Ectodermal cell (in vitro differentiated cells): ENCODE results near the gene OSR1.
A peak's percentile ranks its signal among the peaks of the same experiment; 100 is the strongest.

Source experiments
- H3K27ac ChIP-seq: 2 replicates; pipeline ENCODE4 v1.7.0; 2013; ENCODE audit warnings: mild to moderate bottlenecking, low read depth, low read length; ENCODE audit not compliant: insufficient read depth, poor library complexity, severe bottlenecking
- H3K27me3 ChIP-seq: 2 replicates; pipeline ENCODE4 v1.7.0; 2013; ENCODE audit warnings: mild to moderate bottlenecking, low read length; ENCODE audit not compliant: insufficient read depth, control insufficient read depth, poor library complexity, severe bottlenecking
- H3K36me3 ChIP-seq: one replicate; pipeline ENCODE4 v1.7.0; 2013; ENCODE audit warnings: low read length; ENCODE audit not compliant: control insufficient read depth, insufficient read depth
- H3K4me1 ChIP-seq: one replicate; pipeline ENCODE4 v1.7.0; 2013; ENCODE audit warnings: low read length; ENCODE audit not compliant: control insufficient read depth, insufficient read depth
- H3K4me3 ChIP-seq: 2 replicates; pipeline ENCODE4 v1.7.0; 2013; ENCODE audit warnings: low read depth, low read length, control low read depth; ENCODE audit not compliant: insufficient read depth
- H3K9me3 ChIP-seq: 2 replicates; pipeline ENCODE4 v1.7.0; 2013; ENCODE audit warnings: mild to moderate bottlenecking, low read length, moderate library complexity; ENCODE audit not compliant: control insufficient read depth
- WGBS, 2 experiments: methylation state at CpG; one replicate each; pipeline ENCODE4 v1.1.7; 2013; ENCODE audit warnings: missing lambda C conversion rate in 2 of 2; 5-methylcytosine and 5-hydroxymethylcytosine counted together

Gene OSR1

DNA sequence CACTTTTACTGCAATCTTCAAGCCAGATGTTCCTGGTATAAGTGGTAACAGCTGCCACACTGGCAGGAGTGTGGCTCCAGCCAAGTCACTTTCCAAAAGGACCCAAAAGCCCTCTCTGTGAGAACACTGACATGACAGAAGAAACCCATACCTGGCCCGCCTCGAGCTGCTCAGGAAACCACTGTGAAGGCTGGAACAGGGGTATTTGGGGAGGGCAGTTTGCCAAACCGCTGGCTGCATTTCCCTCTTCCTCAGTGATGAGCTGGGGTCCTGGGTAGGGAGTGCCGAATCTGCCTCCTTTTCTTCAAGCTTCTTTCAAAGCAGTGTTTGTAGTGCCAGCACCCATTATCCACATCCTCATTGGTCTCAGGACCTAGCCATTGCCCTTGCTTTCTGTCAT, 10.3 kb upstream of the OSR1 start:
- no peaks in the 10 kb centered on the region for H3K4me1 ChIP-seq
- H3K9me3 ChIP-seq = no peaks in the 10 kb centered on the region
- WGBS, 2 experiments = 86 to 93% methylated on average over 4 of the region's 4 CpGs
- peaks cover 55% of the 10 kb centered on the region for H3K27me3 ChIP-seq
- no peak overlapping the region for H3K27ac ChIP-seq
- no peaks in the 10 kb centered on the region for H3K36me3 ChIP-seq
- H3K4me3 ChIP-seq = no peak overlapping the region

DNA sequence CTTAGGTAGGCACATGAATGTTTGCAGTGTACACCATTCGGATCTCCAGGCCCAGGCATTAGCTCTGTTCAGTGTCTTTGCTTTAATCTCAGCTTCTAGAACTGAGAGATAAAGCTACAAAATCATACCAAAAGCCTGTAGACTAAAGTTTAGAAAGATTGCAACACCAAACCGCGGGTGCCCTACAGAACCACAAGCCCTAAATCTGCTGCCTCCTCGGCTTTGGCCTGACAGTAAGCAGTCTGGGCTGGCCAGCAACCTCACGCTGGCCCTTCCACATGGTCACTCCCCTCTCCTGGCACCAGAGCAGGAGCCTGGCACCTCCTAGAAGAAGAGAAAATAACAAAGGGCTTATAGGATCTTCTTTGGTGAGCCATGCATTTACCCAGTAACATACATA, 8.9 kb upstream of the OSR1 start:
- no peak overlapping the region for H3K4me3 ChIP-seq
- no peak overlapping the region for H3K27ac ChIP-seq
- no peaks in the 10 kb centered on the region for H3K9me3 ChIP-seq
- peaks cover 70% of the 10 kb centered on the region for H3K27me3 ChIP-seq
- WGBS, 2 experiments = 85 to 86% methylated on average over 5 of the region's 5 CpGs
- H3K36me3 ChIP-seq = no peaks in the 10 kb centered on the region
- H3K4me1 ChIP-seq = peaks cover 4% of the 10 kb centered on the region

DNA sequence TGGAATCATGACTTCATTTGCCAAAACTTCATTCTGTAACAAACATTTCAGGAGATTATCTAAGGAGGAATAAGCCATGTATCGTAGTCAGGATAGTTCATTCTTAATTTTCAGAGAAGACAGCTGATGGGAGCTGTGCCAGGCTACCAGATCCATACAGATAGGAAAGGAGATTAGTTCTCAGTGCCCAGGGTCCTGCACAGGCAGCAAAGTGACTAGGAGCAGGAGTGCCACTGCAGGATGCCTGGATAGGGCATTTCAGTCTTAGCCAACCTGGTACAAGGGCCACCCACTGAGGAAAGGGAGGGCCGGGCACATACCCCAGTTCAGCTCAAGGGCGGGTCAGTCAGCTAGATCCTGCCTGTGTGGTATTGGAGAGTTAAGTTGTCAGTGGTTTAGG, 6.7 kb upstream of the OSR1 start:
- H3K36me3 ChIP-seq = no peaks in the 10 kb centered on the region
- no peak overlapping the region for H3K27ac ChIP-seq
- H3K27me3 ChIP-seq = peaks cover 90% of the 10 kb centered on the region
- WGBS, 2 experiments = 69 to 81% methylated on average over 3 of the region's 3 CpGs
- no peak overlapping the region for H3K4me3 ChIP-seq
- peaks cover 9% of the 10 kb centered on the region for H3K4me1 ChIP-seq
- no peaks in the 10 kb centered on the region for H3K9me3 ChIP-seq

DNA sequence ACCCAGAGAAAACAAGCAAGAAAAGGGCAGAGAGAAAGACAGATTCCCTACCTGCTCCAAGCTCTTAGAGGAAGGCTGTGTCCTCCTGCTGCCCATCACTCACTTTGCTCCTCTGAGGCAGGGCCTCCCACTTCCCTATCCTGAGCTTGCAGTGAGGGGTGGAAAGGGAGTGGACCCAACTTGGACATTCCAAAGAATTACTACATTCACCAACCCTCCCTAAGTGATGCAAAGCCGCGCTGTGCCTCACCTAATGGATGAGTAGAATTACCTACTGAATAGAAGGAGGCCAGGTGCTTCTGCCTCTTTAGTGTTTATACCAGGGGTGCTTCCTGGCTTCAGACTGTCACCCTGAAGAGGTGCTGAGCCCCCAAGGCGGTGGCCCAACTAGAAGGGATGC, 5.6 kb upstream of the OSR1 start:
- no peaks in the 10 kb centered on the region for H3K36me3 ChIP-seq

DNA sequence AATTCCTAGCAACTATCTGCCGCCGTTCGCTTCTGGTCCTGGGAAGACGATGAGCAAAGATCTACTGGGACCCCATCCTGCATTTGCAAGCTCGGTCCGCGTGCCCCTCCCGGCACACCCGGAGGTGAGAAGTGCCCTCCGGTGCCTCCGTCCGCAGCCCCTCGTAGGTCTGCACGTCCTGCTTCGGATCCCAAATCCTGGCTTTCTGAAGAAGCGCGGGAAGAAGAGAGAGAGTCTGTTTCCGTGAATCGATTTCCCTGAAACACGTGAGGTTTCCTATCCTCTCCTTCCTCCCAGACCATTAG, 5.0 kb upstream of the OSR1 start:
- 5 to 6% methylated on average over 20 of the region's 20 CpGs for WGBS, 2 experiments
- H3K27me3 ChIP-seq = peaks cover 99% of the 10 kb centered on the region
- no peak overlapping the region for H3K27ac ChIP-seq
- no peaks in the 10 kb centered on the region for H3K36me3 ChIP-seq
- peaks cover 15% of the 10 kb centered on the region for H3K4me1 ChIP-seq
- H3K4me3 ChIP-seq = no peak overlapping the region
- no peaks in the 10 kb centered on the region for H3K9me3 ChIP-seq

More for the DNA sequence above, 5.6 kb upstream of the OSR1 start:
- Histone ChIP-seq H3K4me1 (peaks cover 12% of the 10 kb centered on the region), H3K27me3 (peaks cover 99% of the 10 kb centered on the region), H3K9me3 (no peaks in the 10 kb centered on the region), H3K4me3 (no peak overlapping the region), H3K27ac (no peak overlapping the region)
- WGBS, 2 experiments = 57 to 71% methylated on average over 3 of the region's 3 CpGs

DNA sequence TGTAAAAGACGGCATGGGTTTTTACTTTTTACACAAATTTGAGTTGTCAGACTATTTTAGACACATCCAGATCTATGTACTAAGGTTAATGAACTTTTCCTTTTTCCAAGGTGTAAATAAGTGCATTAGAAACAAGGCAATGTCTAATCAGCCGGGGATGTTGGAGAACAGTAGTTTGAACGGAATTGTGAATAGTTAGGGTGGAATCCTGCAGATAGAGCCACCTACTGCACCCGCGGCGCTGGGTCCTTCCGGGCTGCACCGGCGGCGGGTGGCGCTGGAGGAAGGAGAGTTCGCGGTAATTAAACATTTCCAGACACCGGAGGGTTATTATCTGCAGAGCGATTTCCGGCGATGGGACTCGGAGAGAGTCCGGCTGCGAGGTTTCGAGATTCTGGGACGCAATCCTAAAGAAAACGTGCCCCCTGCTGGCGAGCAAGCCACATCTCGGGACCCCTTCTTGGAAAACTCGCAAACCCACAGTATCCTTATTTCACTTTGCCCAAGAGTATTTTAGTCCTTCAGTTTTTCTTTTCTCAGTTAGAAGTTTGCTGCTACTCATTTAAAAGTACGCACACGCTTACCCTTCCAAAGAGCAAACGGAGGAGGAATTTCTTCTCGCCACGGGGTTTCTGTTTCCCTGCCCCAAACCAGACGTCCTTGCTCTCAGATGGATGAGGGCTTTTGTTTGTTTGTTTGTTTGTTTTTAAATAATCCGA, 4.5 kb upstream of the OSR1 start:
- Histone ChIP-seq H3K27me3 (peaks cover 99% of the 10 kb centered on the region), H3K4me3 (no peak overlapping the region), H3K36me3 (no peaks in the 10 kb centered on the region), H3K4me1 (peaks cover 15% of the 10 kb centered on the region), H3K9me3 (no peaks in the 10 kb centered on the region), H3K27ac (no peak overlapping the region)
- WGBS, 2 experiments = 3 to 4% methylated on average over 32 to 33 of the region's 33 CpGs

DNA sequence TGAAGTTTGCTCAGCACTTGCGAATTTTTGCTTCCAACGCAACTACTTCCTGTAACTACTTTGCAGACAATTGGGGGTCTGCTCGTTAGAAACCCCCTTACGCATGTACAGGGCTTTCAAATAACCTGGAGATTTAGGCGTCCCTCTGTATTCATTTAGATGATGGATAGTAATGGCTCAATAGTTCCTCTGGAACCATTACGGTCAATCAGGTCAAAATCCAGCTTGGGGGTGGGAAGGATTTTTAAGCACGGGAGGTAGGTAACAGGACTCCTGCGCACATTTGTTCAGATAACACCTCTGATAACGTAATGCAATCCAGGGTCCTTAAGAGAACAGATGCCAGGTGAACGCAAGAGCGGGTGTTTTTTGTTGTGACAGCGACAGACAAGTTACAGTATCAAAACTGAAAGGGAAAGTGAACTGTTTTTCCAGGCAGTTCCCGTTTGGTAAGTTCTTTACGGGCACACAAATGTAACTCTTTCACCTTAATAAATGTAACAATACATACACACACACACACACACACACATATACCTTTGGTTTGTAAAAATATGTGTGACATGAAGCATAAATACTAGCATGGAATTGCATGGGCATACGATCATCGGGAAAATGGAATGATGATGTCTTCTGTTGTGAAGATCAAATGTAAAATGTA, 3.8 kb upstream of the OSR1 start:
- Histone ChIP-seq H3K36me3 (no peaks in the 10 kb centered on the region), H3K4me3 (no peak overlapping the region), H3K27me3 (peaks cover 99% of the 10 kb centered on the region), H3K4me1 (peaks cover 20% of the 10 kb centered on the region), H3K9me3 (no peaks in the 10 kb centered on the region), H3K27ac (no peak overlapping the region)
- WGBS, 2 experiments = 19 to 22% methylated on average over 14 to 16 of the region's 16 CpGs

DNA sequence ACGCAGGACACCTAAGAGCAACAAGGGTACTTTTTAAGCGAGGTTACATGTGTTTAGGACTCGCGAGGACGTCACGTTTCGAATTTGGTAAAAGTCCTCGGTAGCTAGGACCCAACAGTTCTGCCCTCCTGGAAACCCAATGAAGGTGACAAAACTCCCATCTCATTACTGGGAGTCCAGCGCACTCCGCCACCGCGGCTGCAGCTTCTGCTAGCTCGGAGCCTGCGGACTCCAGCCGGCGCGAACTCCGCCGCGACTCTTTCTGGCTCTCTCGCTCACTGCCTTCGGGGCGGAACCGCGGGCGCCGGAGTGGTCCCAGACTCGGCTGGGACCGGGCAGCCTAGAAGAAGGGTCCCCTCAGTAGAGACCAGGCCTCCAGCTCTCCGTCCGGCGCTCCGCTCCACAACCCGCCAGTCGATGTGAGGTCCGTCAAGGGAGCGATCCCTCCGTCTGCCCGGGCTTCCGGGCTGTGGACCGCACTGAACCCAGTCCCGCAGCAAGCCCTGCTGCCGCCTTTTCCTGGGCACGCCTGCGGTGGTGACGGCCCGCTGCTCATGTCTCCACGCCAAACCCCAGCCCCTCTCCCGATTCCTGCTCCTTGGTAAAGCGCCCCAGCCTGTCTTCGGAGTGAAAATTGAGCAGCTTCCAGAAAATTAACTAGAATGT, 3.0 kb upstream of the OSR1 start:
- H3K36me3 ChIP-seq = no peaks in the 10 kb centered on the region
- no peak overlapping the region for H3K27ac ChIP-seq
- 1 to 2% methylated on average over 50 to 51 of the region's 51 CpGs for WGBS, 2 experiments
- no peaks in the 10 kb centered on the region for H3K9me3 ChIP-seq
- peaks cover 99% of the 10 kb centered on the region for H3K27me3 ChIP-seq
- peaks cover 28% of the 10 kb centered on the region for H3K4me1 ChIP-seq
- peak overlapping the region; percentile 22 for H3K4me3 ChIP-seq

DNA sequence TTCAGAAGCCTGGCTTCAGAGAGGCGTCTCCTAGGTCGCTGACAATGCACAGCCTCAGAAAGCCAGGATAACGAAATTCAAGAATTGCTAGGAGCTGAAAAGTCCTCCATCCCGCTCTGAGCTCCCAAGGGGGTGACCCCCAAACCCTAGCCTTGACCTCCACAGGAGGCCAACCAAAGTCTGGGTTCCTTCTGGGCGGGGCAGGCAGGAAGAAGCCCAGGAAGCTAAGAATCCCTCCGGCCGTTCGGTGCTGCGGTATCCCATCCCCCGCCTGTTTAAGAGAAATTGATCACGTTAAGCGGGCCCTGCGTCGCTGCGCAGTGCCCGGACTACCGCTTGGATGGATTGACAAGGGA, 2.5 kb upstream of the OSR1 start:
- Histone ChIP-seq H3K27ac (no peak overlapping the region), H3K36me3 (no peaks in the 10 kb centered on the region), H3K4me1 (peaks cover 33% of the 10 kb centered on the region), H3K27me3 (peaks cover 99% of the 10 kb centered on the region), H3K9me3 (no peaks in the 10 kb centered on the region), H3K4me3 (no peak overlapping the region)
- WGBS, 2 experiments = 6 to 7% methylated on average over 17 of the region's 17 CpGs

DNA sequence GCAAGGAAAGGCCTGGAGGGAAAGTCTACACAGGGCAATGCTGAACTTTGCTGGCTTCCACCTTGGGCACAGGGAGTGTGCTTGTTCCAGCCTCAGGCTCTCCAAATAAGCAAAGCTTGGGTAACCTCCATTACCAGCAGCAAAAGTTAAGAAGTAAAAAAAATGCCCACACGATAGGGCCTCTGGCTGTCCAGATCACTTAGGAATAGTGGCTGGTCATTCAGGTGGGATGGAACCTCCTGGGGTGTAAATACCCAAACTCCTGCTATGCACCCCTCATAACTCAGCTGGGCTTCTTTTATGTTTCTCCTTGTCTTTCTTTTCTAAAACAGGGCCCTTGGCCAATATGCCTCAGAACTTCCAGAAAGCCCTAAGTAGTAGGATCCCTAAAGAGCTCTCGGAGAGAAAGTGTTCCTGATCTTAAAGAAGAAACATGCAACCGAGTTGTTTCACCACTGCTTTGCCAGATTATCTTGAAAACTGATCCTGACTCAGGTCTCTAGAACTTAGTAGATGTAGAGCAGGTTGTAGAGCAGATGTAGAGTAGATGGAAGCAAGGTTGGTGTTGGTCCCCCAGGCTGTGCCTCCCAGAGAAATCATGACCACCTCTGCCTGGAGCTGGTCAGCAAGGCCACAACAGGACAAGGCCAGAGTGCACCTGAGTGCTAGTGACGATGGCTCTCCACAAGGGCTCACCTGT, 2.0 kb upstream of the OSR1 start:
- Histone ChIP-seq H3K27ac (no peak overlapping the region), H3K4me3 (no peak overlapping the region), H3K36me3 (no peaks in the 10 kb centered on the region), H3K9me3 (no peaks in the 10 kb centered on the region), H3K27me3 (peaks cover 99% of the 10 kb centered on the region), H3K4me1 (peaks cover 35% of the 10 kb centered on the region)
- WGBS, 2 experiments = 50 to 53% methylated on average over 4 of the region's 4 CpGs
